Kidney tubule cell (primary cell): Measurements from ENCODE around the gene CALM1.

Experiments
- DNase-seq: peaks from one replicate; pipeline ENCODE4 v3.0.0-alpha.2; 2018; ENCODE audit warnings: low spot score

CALM1 gene

GRCh38 chr14:90409209-90409730, 12.4 kb downstream of the CALM1 start:
- peak; percentile 97 for DNase-seq

DNA sequence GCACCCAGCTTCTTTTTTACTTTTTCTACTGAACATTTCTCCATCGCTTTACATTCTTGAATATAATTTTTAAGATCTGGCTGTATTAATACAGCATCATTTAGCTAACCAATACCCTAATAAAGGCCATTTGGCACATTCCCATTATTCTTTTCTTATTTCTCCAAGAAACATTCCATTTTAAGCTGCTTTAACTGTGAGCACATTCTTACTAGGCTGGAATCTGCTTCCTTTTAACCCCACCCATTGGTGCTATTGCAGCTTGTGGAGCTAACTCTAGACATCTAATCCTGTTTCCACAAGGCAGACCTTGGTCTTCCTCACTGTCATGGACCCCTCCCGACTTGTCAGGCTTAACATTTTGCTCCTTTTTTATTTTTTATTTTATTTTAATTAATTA, 15.2 kb downstream of the CALM1 start:
- DNase-seq: no peak

DNA sequence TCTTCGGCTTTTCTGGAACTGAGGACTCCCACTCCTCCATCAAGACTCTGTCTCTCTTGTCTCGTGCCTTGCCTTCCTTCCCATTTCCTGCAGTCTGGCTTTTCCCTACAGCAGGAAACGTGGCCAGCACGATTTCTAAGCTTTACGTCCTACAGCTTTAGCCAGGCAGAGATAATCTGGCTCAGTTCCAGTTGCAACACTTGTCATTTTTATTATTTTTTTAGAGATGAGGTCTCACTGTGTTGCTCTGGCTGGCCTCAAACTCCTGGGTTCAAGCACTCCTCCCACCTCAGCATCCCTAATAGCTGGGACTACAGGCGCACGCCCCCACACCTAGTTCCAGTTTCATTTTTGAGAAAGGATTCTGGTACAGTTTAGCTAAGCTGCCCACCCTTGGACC, 19.9 kb downstream of the CALM1 start:
- no peak for DNase-seq

GRCh38 chr14:90418053-90418452, 21.2 kb downstream of the CALM1 start:
- DNase-seq: no peak

DNA sequence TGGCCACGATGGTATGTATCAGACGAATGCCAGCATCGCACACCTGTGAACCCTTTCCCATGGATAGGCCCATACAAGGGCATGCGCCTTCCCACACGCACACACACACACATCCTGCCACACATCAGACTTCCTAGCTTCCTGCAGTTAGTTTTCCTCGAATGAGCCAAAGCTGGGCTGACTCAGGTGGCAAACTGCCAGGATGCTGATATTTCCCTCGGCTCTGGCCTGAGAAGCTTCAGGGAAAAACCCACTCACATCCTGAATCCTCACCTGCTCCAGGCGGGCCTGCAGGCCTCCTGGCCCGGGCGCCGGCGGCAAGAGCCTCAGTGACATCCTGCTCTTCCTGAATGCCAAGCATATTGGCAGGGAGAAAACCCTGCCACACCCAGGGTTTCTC, 22.4 kb downstream of the CALM1 start:
- peak; percentile 100 for DNase-seq

- no peak for DNase-seq
Measured at GRCh38 chr14:90421001-90421631, 24.3 kb downstream of the CALM1 start.

DNA sequence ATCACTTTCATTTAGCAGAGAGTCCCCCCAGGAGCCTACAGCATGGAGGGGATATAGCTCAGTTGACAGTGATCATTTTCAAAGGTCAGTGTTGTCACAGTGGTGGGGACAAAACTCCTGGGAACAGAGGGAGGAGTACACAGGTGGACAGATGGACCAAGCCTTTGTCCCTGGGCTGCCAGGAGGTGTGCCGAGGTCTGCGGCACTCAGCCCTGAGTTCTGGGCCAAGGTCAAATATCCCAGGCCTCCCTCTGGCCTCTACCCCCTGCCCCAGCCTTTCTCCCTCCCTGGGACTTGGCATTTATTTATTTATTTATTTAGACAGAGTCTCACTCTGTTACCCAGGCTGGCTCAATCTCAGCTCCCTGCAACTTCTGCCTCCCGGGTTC, 24.8 kb downstream of the CALM1 start:
- DNase-seq: no peak

DNA sequence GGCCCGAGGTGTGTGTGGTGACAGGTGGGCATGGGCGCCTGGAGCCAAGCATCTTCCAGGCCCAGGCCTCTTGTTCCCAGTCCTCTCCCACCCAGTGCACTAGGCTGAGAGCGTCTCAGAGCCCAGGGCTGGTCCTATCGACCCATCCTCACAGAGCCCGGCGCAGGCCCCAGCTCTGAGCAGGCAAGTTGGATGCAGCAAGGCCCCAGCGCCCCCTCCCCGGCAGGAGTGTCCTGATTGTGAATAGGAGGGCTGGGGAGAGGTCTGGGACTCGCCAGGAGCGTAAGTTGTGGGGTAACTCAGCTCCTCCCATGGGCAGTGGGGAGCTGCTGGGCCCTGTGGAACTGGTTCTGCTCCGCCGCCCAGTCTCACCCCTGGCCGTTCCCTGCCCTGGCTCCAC, 26.3 kb downstream of the CALM1 start:
- DNase-seq: no peak

DNA sequence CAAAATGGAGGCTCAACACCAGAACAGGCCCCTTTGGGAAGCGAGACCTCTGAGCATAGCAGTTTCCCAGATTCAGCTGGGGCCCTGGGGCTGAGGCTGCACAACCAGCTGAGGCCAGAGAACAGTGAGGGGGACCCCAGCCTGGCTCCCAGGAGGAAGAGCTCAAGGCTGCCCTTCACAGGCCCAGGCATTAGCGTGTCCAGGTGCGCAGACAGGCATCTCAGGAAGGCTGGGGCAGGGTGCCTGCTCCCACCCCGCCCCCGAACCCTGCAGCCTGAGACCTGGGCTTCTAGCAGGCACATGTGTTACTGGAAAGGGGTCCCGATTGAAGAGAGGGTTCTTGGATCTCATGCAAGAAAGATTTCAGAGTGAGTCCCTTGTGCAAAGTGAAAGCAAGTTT, 27.2 kb downstream of the CALM1 start:
- no peak for DNase-seq

GRCh38 chr14:90424686-90425372, 28.0 kb downstream of the CALM1 start:
- no peak for DNase-seq

DNA sequence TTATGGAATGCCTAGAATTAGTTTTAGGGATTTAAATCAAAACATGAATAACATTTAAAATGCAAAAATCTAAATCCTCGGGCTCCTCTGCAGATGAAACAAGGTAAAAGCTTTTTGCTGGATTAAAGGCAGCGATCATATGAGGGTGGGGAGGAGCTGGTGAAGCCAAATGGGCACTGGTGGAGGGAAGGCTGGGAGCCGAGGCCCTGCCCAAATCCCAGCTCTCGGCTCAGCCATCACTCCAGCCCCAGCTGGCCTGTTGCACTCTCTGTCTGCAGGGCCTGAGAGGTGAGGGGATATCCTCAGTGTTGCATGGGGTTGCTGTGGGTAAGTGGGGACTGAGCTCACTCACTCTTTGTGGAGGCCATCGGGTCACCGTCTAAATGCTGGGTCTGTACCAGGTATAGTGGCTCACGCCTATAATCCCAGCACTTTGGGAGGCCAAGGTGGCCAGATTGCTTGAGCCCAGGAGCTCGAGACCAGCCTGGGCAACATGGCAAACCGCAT, 28.6 kb downstream of the CALM1 start:
- DNase-seq: no peak

- DNase-seq: no peak
Measured at GRCh38 chr14:90426031-90426540, 29.3 kb downstream of the CALM1 start.

GRCh38 chr14:90426663-90427062, 29.8 kb downstream of the CALM1 start:
- peak; percentile 30 for DNase-seq

GRCh38 chr14:90427848-90428426, 31.1 kb downstream of the CALM1 start:
- DNase-seq: no peak

- no peak for DNase-seq
Measured at GRCh38 chr14:90428676-90429075, 31.8 kb downstream of the CALM1 start.

- DNase-seq: no peak
Measured at GRCh38 chr14:90429236-90429635, 32.4 kb downstream of the CALM1 start.

GRCh38 chr14:90429754-90430153, 32.9 kb downstream of the CALM1 start:
- no peak for DNase-seq

GRCh38 chr14:90434370-90435020, 37.7 kb downstream of the CALM1 start:
- no peak for DNase-seq

DNA sequence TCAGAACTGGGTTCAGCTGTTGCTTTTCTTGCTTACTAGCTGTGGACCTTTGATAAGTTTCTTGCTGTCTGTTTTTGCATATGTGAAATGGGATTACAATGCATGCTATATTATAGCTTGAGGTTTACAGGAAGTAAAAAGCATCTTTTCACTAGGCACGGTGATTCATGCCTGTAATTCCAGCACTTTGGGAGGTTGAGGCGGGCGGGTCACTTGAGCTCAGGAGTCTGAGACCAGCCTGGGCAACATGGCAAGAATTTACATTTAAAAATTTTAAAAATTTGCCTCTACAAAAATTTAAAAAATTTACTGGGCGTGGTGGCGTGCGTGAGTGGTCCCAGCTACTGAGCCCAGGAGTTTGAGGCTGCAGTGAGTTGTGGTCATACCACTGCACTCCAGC, 42.0 kb downstream of the CALM1 start:
- peak; percentile 56 for DNase-seq

GRCh38 chr14:90440021-90440451, 43.2 kb downstream of the CALM1 start:
- DNase-seq: no peak

DNA sequence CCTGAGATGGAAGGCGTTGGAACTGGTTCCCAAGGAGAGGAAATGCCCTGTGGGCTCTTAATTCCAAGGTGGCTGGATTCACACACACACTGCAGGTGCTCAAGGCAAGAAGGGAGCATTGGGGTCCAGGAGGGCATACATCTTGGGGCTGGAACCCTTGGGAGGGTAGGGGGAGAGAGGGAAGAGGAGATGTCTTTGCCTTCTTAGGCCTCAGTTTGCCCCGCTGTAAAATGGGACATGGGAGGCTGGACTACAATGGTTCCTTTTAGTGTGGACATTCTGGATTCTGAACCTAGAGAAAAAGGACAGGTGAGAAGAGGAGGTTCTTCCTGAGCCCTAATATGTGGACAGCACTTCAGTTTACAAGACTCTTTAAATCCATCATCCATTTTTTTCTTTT, 43.8 kb downstream of the CALM1 start:
- DNase-seq: no peak

DNA sequence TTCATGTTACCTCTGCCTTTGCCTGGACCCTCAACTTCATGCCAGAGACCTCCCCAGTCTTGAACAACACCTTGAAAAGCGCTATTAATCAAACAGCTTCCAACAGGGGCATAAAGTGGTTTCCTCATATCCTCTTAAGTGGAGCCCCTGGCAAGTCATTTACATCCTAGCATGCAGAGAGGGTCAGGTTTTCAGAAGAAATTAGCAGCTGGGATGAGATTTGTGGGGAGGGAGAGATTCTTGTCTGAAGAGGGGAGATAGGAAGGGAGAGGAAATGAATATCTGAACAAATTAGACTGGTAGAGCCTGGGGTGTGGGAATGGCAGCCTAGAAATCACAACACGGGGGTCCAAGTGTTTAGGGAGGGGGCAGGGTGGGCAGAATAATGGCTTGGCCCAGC, 45.6 kb downstream of the CALM1 start:
- no peak for DNase-seq
